Activated naive CD4-positive, alpha-beta T cell treated with anti-CD3 and anti-CD28 coated beads, Interleukin-2, amount 50 U/mL, for 24 hours (primary cell): ENCODE data around the gene MELTF.

Experiments used
- H3K27ac Mint-ChIP-seq: one replicate; pipeline ENCODE4 v1.8.0; 2021; ENCODE audit warnings: mild to moderate bottlenecking, mixed read lengths
- H3K27me3 Mint-ChIP-seq: one replicate; pipeline ENCODE4 v1.8.0; 2021; ENCODE audit warnings: mixed read lengths
- H3K36me3 Mint-ChIP-seq: one replicate; pipeline ENCODE4 v1.8.0; 2021; ENCODE audit warnings: mixed read lengths
- H3K4me1 Mint-ChIP-seq: one replicate; pipeline ENCODE4 v1.8.0; 2021; ENCODE audit warnings: mixed read lengths
- H3K4me3 Mint-ChIP-seq: one replicate; pipeline ENCODE4 v1.8.0; 2021; ENCODE audit warnings: mild to moderate bottlenecking, mixed read lengths
- H3K9me3 Mint-ChIP-seq: one replicate; pipeline ENCODE4 v1.8.0; 2021; ENCODE audit warnings: mixed read lengths

The MELTF gene

GRCh38 chr3:197021231-197021630, 8.4 kb downstream of the MELTF start:
- Mint-ChIP-seq H3K4me1 (peaks cover 9% of the 10 kb centered on the region), H3K4me3 (no peak overlapping the region), H3K9me3 (no peaks in the 10 kb centered on the region), H3K36me3 (no peaks in the 10 kb centered on the region), H3K27ac (no peak overlapping the region), H3K27me3 (peaks cover 2% of the 10 kb centered on the region)

DNA sequence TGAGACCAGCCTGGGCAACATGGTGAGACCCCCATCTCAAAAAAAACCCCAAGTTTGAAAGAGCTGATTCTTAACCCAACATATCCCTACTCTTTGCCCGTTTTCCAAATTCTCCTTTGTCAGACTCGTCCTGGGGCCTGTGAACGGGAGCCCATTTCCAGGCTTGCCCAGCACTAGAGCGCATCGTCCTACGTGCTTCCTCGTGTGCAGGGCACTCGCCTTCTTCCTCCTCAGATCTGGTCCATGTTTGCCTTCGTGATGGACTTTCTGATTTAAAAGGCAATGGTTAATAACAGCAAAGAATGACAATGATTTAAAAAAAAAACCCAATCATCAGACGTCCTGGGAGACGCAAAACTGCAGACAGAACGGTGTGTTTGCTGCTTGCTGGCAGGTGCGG, 10.1 kb downstream of the MELTF start:
- H3K27ac Mint-ChIP-seq: no peak overlapping the region
- H3K9me3 Mint-ChIP-seq: no peaks in the 10 kb centered on the region
- H3K27me3 Mint-ChIP-seq: no peaks in the 10 kb centered on the region
- peaks cover 9% of the 10 kb centered on the region for H3K4me1 Mint-ChIP-seq
- no peak overlapping the region for H3K4me3 Mint-ChIP-seq
- H3K36me3 Mint-ChIP-seq: no peaks in the 10 kb centered on the region

GRCh38 chr3:197019021-197019420, 10.6 kb downstream of the MELTF start:
- no peaks in the 10 kb centered on the region for H3K36me3 Mint-ChIP-seq
- no peaks in the 10 kb centered on the region for H3K9me3 Mint-ChIP-seq
- no peak overlapping the region for H3K4me3 Mint-ChIP-seq
- peaks cover 9% of the 10 kb centered on the region for H3K4me1 Mint-ChIP-seq
- H3K27ac Mint-ChIP-seq: no peak overlapping the region
- no peaks in the 10 kb centered on the region for H3K27me3 Mint-ChIP-seq

- Mint-ChIP-seq H3K9me3 (no peaks in the 10 kb centered on the region), H3K4me3 (no peak overlapping the region), H3K27me3 (no peaks in the 10 kb centered on the region), H3K4me1 (no peaks in the 10 kb centered on the region), H3K36me3 (no peaks in the 10 kb centered on the region), H3K27ac (no peak overlapping the region)
Observed at GRCh38 chr3:197017003-197017402, 12.6 kb downstream of the MELTF start.

DNA sequence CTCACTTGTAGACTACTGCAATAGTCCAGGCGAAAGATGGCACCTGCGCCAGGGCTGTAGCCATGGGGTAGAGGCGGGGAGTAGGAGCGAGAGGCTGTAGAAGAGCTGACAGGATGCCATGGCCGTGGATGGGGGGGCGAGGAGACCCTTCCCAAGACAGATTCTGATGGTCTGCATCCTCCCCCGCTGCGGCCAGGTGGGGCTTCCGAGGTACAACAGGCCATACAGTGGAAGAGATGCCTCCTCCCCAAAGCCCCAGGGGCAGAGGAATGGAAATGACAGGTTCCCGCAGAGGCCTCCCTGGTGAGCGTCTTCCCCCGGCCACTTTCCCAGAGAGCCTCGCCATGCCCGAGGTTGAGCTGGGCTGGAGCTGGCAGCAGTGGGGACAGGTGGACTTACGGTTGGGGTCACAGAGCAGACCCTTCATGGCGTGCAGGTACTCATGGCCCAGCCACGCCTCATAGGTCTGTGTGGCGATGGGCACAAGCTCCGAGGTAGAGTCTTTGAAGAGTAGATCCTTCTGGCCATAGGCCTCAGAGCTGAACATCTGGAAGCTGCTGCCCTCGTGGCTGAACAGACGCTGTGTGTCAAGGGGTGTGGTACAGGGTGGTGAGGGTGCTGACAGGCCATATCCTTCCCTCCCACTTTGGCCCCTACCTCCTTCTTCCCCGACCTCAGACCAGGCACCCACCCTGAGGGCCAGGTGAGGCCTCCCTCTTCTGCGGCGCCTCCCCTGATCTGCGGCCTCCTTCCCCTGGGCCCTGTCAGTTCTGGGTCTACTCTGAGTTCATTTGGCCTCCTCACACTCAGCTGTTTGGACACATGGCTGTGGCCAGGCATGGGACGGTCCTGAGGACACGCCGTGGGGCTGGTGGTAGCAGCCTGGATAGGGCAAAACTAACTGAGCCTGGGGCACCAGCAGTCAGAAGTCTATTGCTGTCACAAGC, 13.6 kb downstream of the MELTF start:
- Mint-ChIP-seq H3K4me3 (no peak overlapping the region), H3K9me3 (no peaks in the 10 kb centered on the region), H3K27ac (no peak overlapping the region), H3K27me3 (no peaks in the 10 kb centered on the region), H3K4me1 (no peaks in the 10 kb centered on the region), H3K36me3 (no peaks in the 10 kb centered on the region)

- H3K27me3 Mint-ChIP-seq: no peaks in the 10 kb centered on the region
- H3K27ac Mint-ChIP-seq: no peak overlapping the region
- no peaks in the 10 kb centered on the region for H3K4me1 Mint-ChIP-seq
- H3K9me3 Mint-ChIP-seq: no peaks in the 10 kb centered on the region
- no peaks in the 10 kb centered on the region for H3K36me3 Mint-ChIP-seq
- no peak overlapping the region for H3K4me3 Mint-ChIP-seq
Observed at GRCh38 chr3:197014942-197015575, 14.6 kb downstream of the MELTF start.

- no peak overlapping the region for H3K4me3 Mint-ChIP-seq
- no peaks in the 10 kb centered on the region for H3K9me3 Mint-ChIP-seq
- H3K27me3 Mint-ChIP-seq: no peaks in the 10 kb centered on the region
- H3K27ac Mint-ChIP-seq: no peak overlapping the region
- H3K4me1 Mint-ChIP-seq: no peaks in the 10 kb centered on the region
- no peaks in the 10 kb centered on the region for H3K36me3 Mint-ChIP-seq
Observed at GRCh38 chr3:197014024-197014423, 15.6 kb downstream of the MELTF start.

DNA sequence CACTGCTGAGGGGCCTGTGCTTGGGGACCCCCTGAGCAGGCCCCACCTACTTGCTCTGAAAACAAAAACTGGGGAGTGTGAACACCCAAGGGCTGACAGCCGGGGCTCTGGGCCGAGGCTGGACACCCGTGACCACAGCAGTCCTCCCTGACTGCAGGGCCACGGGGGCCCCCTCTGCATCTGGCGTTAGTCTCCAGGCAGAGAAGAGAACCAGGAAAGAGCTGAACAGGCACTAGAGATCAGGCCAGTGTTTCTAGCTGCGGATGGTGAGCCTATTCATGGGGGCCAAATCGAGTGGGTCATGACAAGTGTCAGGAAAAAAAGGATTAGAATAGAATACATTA, 17.1 kb downstream of the MELTF start:
- Mint-ChIP-seq H3K4me3 (no peak overlapping the region), H3K36me3 (no peaks in the 10 kb centered on the region), H3K27ac (no peak overlapping the region), H3K27me3 (no peaks in the 10 kb centered on the region), H3K9me3 (no peaks in the 10 kb centered on the region), H3K4me1 (no peaks in the 10 kb centered on the region)

DNA sequence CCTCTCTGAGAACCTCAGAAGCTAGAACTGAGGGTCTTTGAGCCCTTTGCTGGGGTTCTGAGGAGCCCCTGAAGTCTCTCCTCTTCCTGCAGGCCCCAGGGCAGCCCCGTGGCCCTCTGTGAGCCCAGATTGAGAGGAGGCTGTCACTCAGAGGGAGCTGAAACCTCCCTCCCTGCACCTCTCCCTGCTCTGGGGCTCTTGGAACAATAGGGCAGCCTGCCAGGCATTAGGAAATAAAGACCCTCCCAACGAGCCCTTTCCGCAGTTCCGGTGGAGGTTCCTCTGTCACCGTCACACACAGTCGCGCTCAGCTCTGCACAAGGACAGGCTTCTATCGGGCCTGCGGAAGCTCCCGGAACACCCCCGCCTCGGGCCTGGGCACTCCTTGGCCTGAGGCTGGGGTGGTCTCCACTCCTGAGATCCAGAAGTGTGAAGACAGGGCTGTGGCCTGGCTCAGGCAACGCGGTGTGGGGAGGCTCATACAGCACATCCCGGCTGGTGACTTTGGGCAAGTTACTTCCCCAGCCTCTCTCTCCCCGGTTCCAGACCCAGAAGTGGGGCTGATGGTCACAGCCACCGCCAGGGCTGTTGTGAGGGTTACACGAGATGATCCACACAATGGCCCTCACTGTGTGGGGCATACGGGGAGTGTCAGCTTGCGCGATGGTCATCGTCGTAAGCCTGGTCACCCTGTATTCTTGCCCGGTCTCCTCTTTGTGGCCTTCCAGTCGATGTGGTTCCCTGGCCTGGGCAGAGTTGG, 17.7 kb downstream of the MELTF start:
- H3K4me1 Mint-ChIP-seq: no peaks in the 10 kb centered on the region
- no peaks in the 10 kb centered on the region for H3K27me3 Mint-ChIP-seq
- H3K4me3 Mint-ChIP-seq: no peak overlapping the region
- H3K36me3 Mint-ChIP-seq: no peaks in the 10 kb centered on the region
- H3K27ac Mint-ChIP-seq: no peak overlapping the region
- H3K9me3 Mint-ChIP-seq: no peaks in the 10 kb centered on the region

GRCh38 chr3:197010556-197011351, 18.9 kb downstream of the MELTF start:
- no peak overlapping the region for H3K4me3 Mint-ChIP-seq
- no peaks in the 10 kb centered on the region for H3K4me1 Mint-ChIP-seq
- no peaks in the 10 kb centered on the region for H3K27me3 Mint-ChIP-seq
- H3K27ac Mint-ChIP-seq: no peak overlapping the region
- H3K36me3 Mint-ChIP-seq: no peaks in the 10 kb centered on the region
- H3K9me3 Mint-ChIP-seq: no peaks in the 10 kb centered on the region

- Mint-ChIP-seq H3K4me3 (no peak overlapping the region), H3K27ac (no peak overlapping the region), H3K9me3 (no peaks in the 10 kb centered on the region), H3K27me3 (no peaks in the 10 kb centered on the region), H3K36me3 (no peaks in the 10 kb centered on the region), H3K4me1 (peaks cover 1% of the 10 kb centered on the region)
Observed at GRCh38 chr3:197009532-197010019, 20.0 kb downstream of the MELTF start.

GRCh38 chr3:197008436-197009209, 21.0 kb downstream of the MELTF start:
- H3K27me3 Mint-ChIP-seq: no peaks in the 10 kb centered on the region
- no peak overlapping the region for H3K4me3 Mint-ChIP-seq
- H3K36me3 Mint-ChIP-seq: no peaks in the 10 kb centered on the region
- peaks cover 8% of the 10 kb centered on the region for H3K4me1 Mint-ChIP-seq
- H3K9me3 Mint-ChIP-seq: no peaks in the 10 kb centered on the region
- no peak overlapping the region for H3K27ac Mint-ChIP-seq

- no peaks in the 10 kb centered on the region for H3K36me3 Mint-ChIP-seq
- H3K9me3 Mint-ChIP-seq: no peaks in the 10 kb centered on the region
- H3K4me1 Mint-ChIP-seq: peaks cover 8% of the 10 kb centered on the region
- H3K27ac Mint-ChIP-seq: no peak overlapping the region
- no peaks in the 10 kb centered on the region for H3K27me3 Mint-ChIP-seq
- H3K4me3 Mint-ChIP-seq: no peak overlapping the region
Observed at GRCh38 chr3:197007953-197008352, 21.7 kb downstream of the MELTF start.

DNA sequence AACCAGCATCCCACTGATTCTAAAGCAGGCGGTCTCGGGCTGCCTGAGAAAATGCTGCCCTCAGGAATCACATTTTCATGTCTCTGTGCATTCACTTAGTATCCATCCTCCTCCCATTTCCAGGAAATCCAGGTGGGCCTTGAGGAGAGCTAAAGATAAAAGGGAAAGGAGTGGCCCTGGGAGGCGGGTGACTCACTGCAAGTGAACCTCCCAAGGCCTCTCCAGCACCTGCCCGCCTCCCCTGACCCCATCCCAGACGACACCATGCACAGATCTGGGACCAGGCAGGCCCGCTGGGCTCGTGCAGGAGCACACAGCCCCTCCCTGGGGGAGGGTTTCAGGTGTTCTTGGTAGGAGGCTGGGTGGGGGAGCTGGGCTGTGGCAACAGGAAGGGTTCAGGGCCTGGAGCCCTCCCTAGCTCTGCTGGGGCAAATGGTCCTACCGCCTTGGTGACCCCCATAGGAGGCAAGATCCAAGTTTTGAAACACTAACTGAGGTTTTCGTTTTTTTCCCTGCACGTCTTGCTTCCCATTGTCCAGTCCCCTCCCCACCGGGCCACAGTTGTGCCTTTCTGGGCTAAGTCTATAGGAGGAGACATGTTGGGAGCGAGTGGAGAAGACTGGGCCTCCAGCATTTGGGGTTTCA, 22.2 kb downstream of the MELTF start:
- Mint-ChIP-seq H3K4me1 (peaks cover 8% of the 10 kb centered on the region), H3K27me3 (no peaks in the 10 kb centered on the region), H3K36me3 (no peaks in the 10 kb centered on the region), H3K4me3 (no peak overlapping the region), H3K9me3 (no peaks in the 10 kb centered on the region), H3K27ac (no peak overlapping the region)
